Lower leg skin (tissue), 4 donors: Measurements from ENCODE around the gene POLG2. TPM values are rescaled to one million over a fixed set of nuclear protein-coding genes. Genes with fewer than 3 reads are reported as not detected.
A peak's percentile ranks its signal among the peaks of the same experiment; 100 is the strongest.

ENCODE experiments used
- DNase-seq, 2 donors: peaks; one replicate each; pipeline ENCODE4 v3.0.0-alpha.2; 2019; ENCODE audit warnings: low spot score in 2 of 2
- H3K4me3 ChIP-seq: fragments of 200-600 bp; sonication (generic); 2 replicates; pipeline ENCODE4 v1.5.1; 2017; ENCODE audit warnings: mild to moderate bottlenecking, low read depth; ENCODE audit not compliant: poor library complexity, severe bottlenecking
- CTCF ChIP-seq, 3 donors: fragments of 450-650 bp; IDR thresholded peaks; one replicate each; pipeline ENCODE4 v1.5.1; 2016; ENCODE audit warnings: antibody characterized with exemption in 3 of 3, mild to moderate bottlenecking in 3 of 3, moderate library complexity in 2 of 3
- POLR2A ChIP-seq, 2 donors: fragments of 450-650 bp; IDR thresholded peaks; one replicate each; pipeline ENCODE4 v1.6.1; 2016 to 2017; ENCODE audit warnings: antibody characterized with exemption in 2 of 2, mild to moderate bottlenecking in 1 of 2, moderate library complexity in 1 of 2
- WGBS, 2 donors: methylation state at CpG; one replicate each; pipeline ENCODE4 v1.1.5; 2018; 5-methylcytosine and 5-hydroxymethylcytosine counted together
- intact Hi-C: fragments of 100-400 bp; cut with DNase I; formaldehyde crosslinking; loops from one replicate; pipeline ENCODE4 v1.15.0; 2023; ENCODE audit warnings: low total_unique reads
- total RNA-seq, 4 donors: library from RNA; depleted of rRNA; stranded (reverse); fragments of >200 nt; gene quantifications; one replicate each; pipeline ENCODE4 v1.1.0, GENCODE V29; 2016

POLG2 gene
- total RNA-seq, 4 donors from 2014 or later, result 2.2 to 7.7 (median 4.2) TPM

- DNase-seq, result no peak
- TF ChIP-seq CTCF (IDR thresholded peaks at IDR 0.05) (no peak), POLR2A (IDR thresholded peaks at IDR 0.05) (no peak)
- intact Hi-C loops, result no loop called here
- 0% methylated on average over 13 of the region's 13 CpGs for WGBS, 2 donors
- peak overlapping the region; percentile 61 for H3K4me3 ChIP-seq
Measured at GRCh38 chr17:64504769-64505339, 8.0 kb upstream of the POLG2 start.

GRCh38 chr17:64503821-64504768 is 7.2 kb upstream of the POLG2 start:
- TF ChIP-seq POLR2A (IDR thresholded peaks at IDR 0.05), result no peak
- TF ChIP-seq CTCF (IDR thresholded peaks at IDR 0.05), result no peak
- H3K4me3 ChIP-seq, result peak overlapping the region; percentile 61
- no peak for DNase-seq
- intact Hi-C loops, result no loop called here
- WGBS, 2 donors, result 12 to 15% methylated on average over 7 of the region's 7 CpGs

- intact Hi-C loops, result no loop called here
- no peak for DNase-seq
- 48 to 55% methylated on average over 5 of the region's 5 CpGs for WGBS, 2 donors
- H3K4me3 ChIP-seq, result no peak overlapping the region
- TF ChIP-seq CTCF (IDR thresholded peaks at IDR 0.05), result no peak
- TF ChIP-seq POLR2A (IDR thresholded peaks at IDR 0.05), result no peak
Measured at GRCh38 chr17:64503341-64503740, 6.5 kb upstream of the POLG2 start.

GRCh38 chr17:64502809-64503208 is 6.0 kb upstream of the POLG2 start:
- DNase-seq, result no peak
- intact Hi-C loops, result no loop called here
- 77 to 81% methylated on average over 2 of the region's 2 CpGs for WGBS, 2 donors
- H3K4me3 ChIP-seq, result no peak overlapping the region
- TF ChIP-seq POLR2A (IDR thresholded peaks at IDR 0.05) (no peak), CTCF (IDR thresholded peaks at IDR 0.05) (no peak)

- no peak overlapping the region for H3K4me3 ChIP-seq
- DNase-seq, result no peak
- 72 to 79% methylated on average over 3 of the region's 3 CpGs for WGBS, 2 donors
- TF ChIP-seq CTCF (IDR thresholded peaks at IDR 0.05), result no peak
- TF ChIP-seq POLR2A (IDR thresholded peaks at IDR 0.05), result no peak
- intact Hi-C loops, result no loop called here
Measured at GRCh38 chr17:64502021-64502420, 5.2 kb upstream of the POLG2 start.
